Adrenal gland (tissue), 5 donors: Measurements from ENCODE around the gene DOCK7.

Experiments used
- CTCF ChIP-seq, 6 experiments: fragments of 450-650 bp in 4 of 6; fragments of 200-600 bp in 2 of 6; sonication (generic) in 1 of 6; IDR thresholded peaks; 1 replicate in 5 of 6; 2 replicates in 1 of 6; pipeline versions ENCODE4 v1.5.1 to v1.8.0; 2016 to 2021; ENCODE audit warnings: antibody characterized with exemption in 6 of 6, mild to moderate bottlenecking in 2 of 6, moderate library complexity in 1 of 6
- POLR2A ChIP-seq, 2 donors: fragments of 450-650 bp; IDR thresholded peaks; one replicate each; pipeline ENCODE4 v1.6.1; 2017; ENCODE audit warnings: antibody characterized with exemption in 2 of 2, mild to moderate bottlenecking in 2 of 2, moderate library complexity in 1 of 2
- donor health status: DM: no; HTN: no; CAD: no.

DNA sequence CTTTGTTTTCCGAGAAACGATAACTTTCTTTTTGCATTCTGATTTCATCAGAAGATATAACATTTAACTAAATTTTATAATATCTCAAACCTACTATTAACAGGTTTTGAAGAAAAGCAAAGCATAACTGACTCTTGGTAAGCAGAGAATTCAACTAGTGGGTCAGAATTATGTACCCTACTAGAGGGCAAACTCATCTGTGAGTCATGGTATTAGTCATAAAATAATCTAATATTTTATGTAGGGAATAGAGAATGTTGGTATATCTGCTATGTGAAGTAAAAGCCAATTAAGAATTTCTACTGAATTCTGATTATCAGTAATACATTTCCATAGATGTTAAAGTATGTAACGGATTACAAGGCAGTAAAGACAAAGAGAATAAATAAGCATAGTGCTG, 194.5 kb downstream of the DOCK7 start:
- TF ChIP-seq CTCF (IDR thresholded peaks at IDR 0.05) (no peak), POLR2A (IDR thresholded peaks at IDR 0.05) (no peak)
